HepG2 (cell line): ENCODE results near the gene AP1G1. TPM values are rescaled to one million over a fixed set of nuclear protein-coding genes. Genes with fewer than 3 reads are reported as not detected.

Experiments
- ARID2 ChIP-seq: sonication (generic); formaldehyde crosslinking; IDR thresholded peaks from 2 replicates; pipeline ENCODE4 v1.8.1; 2022; ENCODE audit warnings: mild to moderate bottlenecking, missing genetic modification reagents, borderline replicate concordance
- CC2D1A ChIP-seq: sonication (generic); formaldehyde crosslinking; IDR thresholded peaks from 2 replicates; pipeline ENCODE4 v1.8.1; 2023; ENCODE audit warnings: mild to moderate bottlenecking, missing genetic modification reagents
- CENPX ChIP-seq: sonication (generic); formaldehyde crosslinking; IDR thresholded peaks from 2 replicates; pipeline ENCODE4 v1.9.0; 2021; ENCODE audit warnings: mild to moderate bottlenecking, missing genetic modification reagents, moderate library complexity
- DMAP1 ChIP-seq: IDR thresholded peaks from 2 replicates; pipeline ENCODE4 v1.6.1; 2016
- ERF ChIP-seq: IDR thresholded peaks from 2 replicates; pipeline ENCODE4 v1.6.1; 2018; ENCODE audit warnings: missing biosample characterization, missing genetic modification reagents
- GATAD1 ChIP-seq: IDR thresholded peaks from 2 replicates; pipeline ENCODE4 v1.6.1; 2016; ENCODE audit warnings: missing genetic modification reagents, missing compliant biosample characterization
- GPN1 ChIP-seq: sonication (generic); formaldehyde crosslinking; IDR thresholded peaks from 2 replicates; pipeline ENCODE4 v1.5.1; 2020; ENCODE audit warnings: missing genetic modification reagents, borderline replicate concordance
- GTF2F1 ChIP-seq: fragments of 150-350 bp; IDR thresholded peaks from 2 replicates; pipeline ENCODE4 v1.6.1; 2014; ENCODE audit warnings: low read length
- HIVEP1 ChIP-seq: sonication (generic); formaldehyde crosslinking; IDR thresholded peaks from 2 replicates; pipeline ENCODE4 v1.4.0; 2020; ENCODE audit warnings: mild to moderate bottlenecking, missing genetic modification reagents
- HOXA3 ChIP-seq: sonication (generic); formaldehyde crosslinking; IDR thresholded peaks from 2 replicates; pipeline ENCODE4 v1.5.0; 2020; ENCODE audit warnings: missing genetic modification reagents
- MLLT10 ChIP-seq: sonication (generic); formaldehyde crosslinking; IDR thresholded peaks from 2 replicates; pipeline ENCODE4 v1.4.0; 2020; ENCODE audit warnings: missing genetic modification reagents
- SIN3B ChIP-seq: fragments of 150-350 bp; IDR thresholded peaks from 2 replicates; pipeline ENCODE4 v1.6.1; 2014; ENCODE audit warnings: low read length
- SP2 ChIP-seq: sonication (generic); formaldehyde crosslinking; IDR thresholded peaks from 2 replicates; pipeline ENCODE4 v1.5.1; 2020; ENCODE audit warnings: mild to moderate bottlenecking, missing genetic modification reagents
- ZFP1 ChIP-seq: IDR thresholded peaks from 2 replicates; pipeline ENCODE4 v1.6.1; 2016
- ZFP41 ChIP-seq: sonication (generic); formaldehyde crosslinking; IDR thresholded peaks from 2 replicates; pipeline ENCODE4 v1.4.0; 2020; ENCODE audit warnings: mild to moderate bottlenecking, missing genetic modification reagents, borderline replicate concordance
- ZFP82 ChIP-seq: sonication (generic); formaldehyde crosslinking; IDR thresholded peaks from 2 replicates; pipeline ENCODE4 v1.5.1; 2020; ENCODE audit warnings: mild to moderate bottlenecking, missing genetic modification reagents, borderline replicate concordance
- ZNF274 ChIP-seq: sonication (generic); formaldehyde crosslinking; IDR thresholded peaks from 2 replicates; pipeline ENCODE4 v1.5.1; 2020; ENCODE audit warnings: mild to moderate bottlenecking, missing genetic modification reagents
- ZNF446 ChIP-seq: sonication (generic); formaldehyde crosslinking; IDR thresholded peaks from 2 replicates; pipeline ENCODE4 v1.5.0; 2020; ENCODE audit warnings: mild to moderate bottlenecking, missing genetic modification reagents
- ZNF577 ChIP-seq: sonication (generic); formaldehyde crosslinking; IDR thresholded peaks from 2 replicates; pipeline ENCODE4 v1.4.0; 2020; ENCODE audit warnings: mild to moderate bottlenecking, low read depth, missing genetic modification reagents, borderline replicate concordance
- ZNF670 ChIP-seq: sonication (generic); formaldehyde crosslinking; IDR thresholded peaks from 2 replicates; pipeline ENCODE4 v1.8.0; 2022; ENCODE audit warnings: mild to moderate bottlenecking, missing genetic modification reagents, borderline replicate concordance
- polyA plus RNA-seq, 8 experiments: library from polyadenylated mRNA; depleted of rRNA in 3 of 8; stranded (reverse) in 7 of 8; unstranded in 1 of 8; fragments of >200 nt; fragmentation: Illumina TruSeq in 4 of 8; extraction: Trizol in 4 of 8; gene quantifications; 2 replicates each; pipeline versions ENCODE4 v1.2.1 to v1.2.3, GENCODE V29; 2011 to 2016; ENCODE audit warnings: low read depth in 4 of 8, missing spikeins in 1 of 8, mixed read lengths in 1 of 8; ENCODE audit not compliant: insufficient read depth in 1 of 8
- total RNA-seq, 5 experiments: library from RNA; depleted of rRNA; stranded (reverse); fragments of >200 nt; fragmentation: Illumina TruSeq; extraction: Trizol; gene quantifications; 2 replicates each; pipeline ENCODE4 v1.2.3, GENCODE V29; 2016; ENCODE audit warnings: low read depth in 1 of 5
- TF ChIP-seq, protein P1 (sequence below): IDR thresholded peaks from 2 replicates; pipeline ENCODE4 v1.6.1; 2016; ENCODE audit warnings: mild to moderate bottlenecking
- TF ChIP-seq, protein P2 (sequence below): sonication (generic); formaldehyde crosslinking; IDR thresholded peaks from 2 replicates; pipeline ENCODE4 v1.8.0; 2022; ENCODE audit warnings: missing genetic modification reagents, mild to moderate bottlenecking, inconsistent platforms, borderline replicate concordance
- TF ChIP-seq, protein P3 (sequence below): sonication (generic); formaldehyde crosslinking; IDR thresholded peaks from 2 replicates; pipeline ENCODE4 v1.8.1; 2022; ENCODE audit warnings: mild to moderate bottlenecking, missing genetic modification reagents
- TF ChIP-seq, protein P4 (sequence below): IDR thresholded peaks from 2 replicates; pipeline ENCODE4 v1.6.1; 2012; ENCODE audit warnings: low read length, improper control_type of control experiment

The AP1G1 gene
- total and polyA plus RNA-seq, 2 of the 13 experiments (the other 11 are each of a cell fraction or from before 2014, with no cell fraction given), result 62.2 to 66.2 TPM

- peak; percentile 99 for TF ChIP-seq DMAP1 (CRISPR knock-in tag)
- TF ChIP-seq ZFP1 (CRISPR knock-in tag), result peak; percentile 82
- TF ChIP-seq, protein P1, sequence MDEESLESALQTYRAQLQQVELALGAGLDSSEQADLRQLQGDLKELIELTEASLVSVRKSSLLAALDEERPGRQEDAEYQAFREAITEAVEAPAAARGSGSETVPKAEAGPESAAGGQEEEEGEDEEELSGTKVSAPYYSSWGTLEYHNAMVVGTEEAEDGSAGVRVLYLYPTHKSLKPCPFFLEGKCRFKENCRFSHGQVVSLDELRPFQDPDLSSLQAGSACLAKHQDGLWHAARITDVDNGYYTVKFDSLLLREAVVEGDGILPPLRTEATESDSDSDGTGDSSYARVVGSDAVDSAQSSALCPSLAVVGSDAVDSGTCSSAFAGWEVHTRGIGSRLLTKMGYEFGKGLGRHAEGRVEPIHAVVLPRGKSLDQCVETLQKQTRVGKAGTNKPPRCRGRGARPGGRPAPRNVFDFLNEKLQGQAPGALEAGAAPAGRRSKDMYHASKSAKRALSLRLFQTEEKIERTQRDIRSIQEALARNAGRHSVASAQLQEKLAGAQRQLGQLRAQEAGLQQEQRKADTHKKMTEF (CRISPR knock-in tag), result peak; percentile 97
- no peak for TF ChIP-seq GPN1 (CRISPR knock-in tag)
- no peak for TF ChIP-seq ZFP41
- TF ChIP-seq, protein P2, sequence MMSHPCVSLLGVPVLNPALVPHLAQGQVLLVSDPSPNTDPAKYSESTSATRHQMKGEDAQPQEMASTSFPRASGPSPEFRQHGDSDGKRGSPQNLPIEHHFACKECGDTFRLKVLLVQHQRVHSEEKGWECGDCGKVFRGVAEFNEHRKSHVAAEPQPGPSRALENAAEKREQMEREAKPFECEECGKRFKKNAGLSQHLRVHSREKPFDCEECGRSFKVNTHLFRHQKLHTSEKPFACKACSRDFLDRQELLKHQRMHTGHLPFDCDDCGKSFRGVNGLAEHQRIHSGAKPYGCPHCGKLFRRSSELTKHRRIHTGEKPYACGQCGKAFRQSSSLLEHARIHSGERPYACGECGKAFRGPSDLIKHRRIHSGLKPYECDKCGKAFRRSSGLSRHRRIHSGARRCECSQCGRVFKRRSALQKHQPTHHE (CRISPR knock-in tag), result peak; percentile 67; the same call in 1 of the 2 replicates
- TF ChIP-seq ZFP82 (CRISPR knock-in tag), result no peak
- TF ChIP-seq HOXA3 (CRISPR knock-in tag), result peak; percentile 100
- TF ChIP-seq ZNF577 (CRISPR knock-in tag), result no peak
- no peak for TF ChIP-seq CENPX (CRISPR knock-in tag)
- TF ChIP-seq, protein P3, sequence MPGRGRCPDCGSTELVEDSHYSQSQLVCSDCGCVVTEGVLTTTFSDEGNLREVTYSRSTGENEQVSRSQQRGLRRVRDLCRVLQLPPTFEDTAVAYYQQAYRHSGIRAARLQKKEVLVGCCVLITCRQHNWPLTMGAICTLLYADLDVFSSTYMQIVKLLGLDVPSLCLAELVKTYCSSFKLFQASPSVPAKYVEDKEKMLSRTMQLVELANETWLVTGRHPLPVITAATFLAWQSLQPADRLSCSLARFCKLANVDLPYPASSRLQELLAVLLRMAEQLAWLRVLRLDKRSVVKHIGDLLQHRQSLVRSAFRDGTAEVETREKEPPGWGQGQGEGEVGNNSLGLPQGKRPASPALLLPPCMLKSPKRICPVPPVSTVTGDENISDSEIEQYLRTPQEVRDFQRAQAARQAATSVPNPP (CRISPR knock-in tag), result no peak
- TF ChIP-seq ARID2 (CRISPR knock-in tag), result no peak
- peak; percentile 54; the same call in 1 of the 2 replicates for TF ChIP-seq SP2 (CRISPR knock-in tag)
- TF ChIP-seq MLLT10 (CRISPR knock-in tag), result no peak
- TF ChIP-seq ZNF670 (CRISPR knock-in tag), result no peak
- TF ChIP-seq HIVEP1 (CRISPR knock-in tag), result peak; percentile 76; the same call in 1 of the 2 replicates
- TF ChIP-seq ERF (CRISPR knock-in tag), result peak; percentile 84
- TF ChIP-seq GTF2F1, result no peak
- TF ChIP-seq SIN3B, result peak; percentile 87
- peak; percentile 95 for TF ChIP-seq GATAD1 (CRISPR knock-in tag)
- no peak for TF ChIP-seq CC2D1A (CRISPR knock-in tag)
- TF ChIP-seq, protein P4, sequence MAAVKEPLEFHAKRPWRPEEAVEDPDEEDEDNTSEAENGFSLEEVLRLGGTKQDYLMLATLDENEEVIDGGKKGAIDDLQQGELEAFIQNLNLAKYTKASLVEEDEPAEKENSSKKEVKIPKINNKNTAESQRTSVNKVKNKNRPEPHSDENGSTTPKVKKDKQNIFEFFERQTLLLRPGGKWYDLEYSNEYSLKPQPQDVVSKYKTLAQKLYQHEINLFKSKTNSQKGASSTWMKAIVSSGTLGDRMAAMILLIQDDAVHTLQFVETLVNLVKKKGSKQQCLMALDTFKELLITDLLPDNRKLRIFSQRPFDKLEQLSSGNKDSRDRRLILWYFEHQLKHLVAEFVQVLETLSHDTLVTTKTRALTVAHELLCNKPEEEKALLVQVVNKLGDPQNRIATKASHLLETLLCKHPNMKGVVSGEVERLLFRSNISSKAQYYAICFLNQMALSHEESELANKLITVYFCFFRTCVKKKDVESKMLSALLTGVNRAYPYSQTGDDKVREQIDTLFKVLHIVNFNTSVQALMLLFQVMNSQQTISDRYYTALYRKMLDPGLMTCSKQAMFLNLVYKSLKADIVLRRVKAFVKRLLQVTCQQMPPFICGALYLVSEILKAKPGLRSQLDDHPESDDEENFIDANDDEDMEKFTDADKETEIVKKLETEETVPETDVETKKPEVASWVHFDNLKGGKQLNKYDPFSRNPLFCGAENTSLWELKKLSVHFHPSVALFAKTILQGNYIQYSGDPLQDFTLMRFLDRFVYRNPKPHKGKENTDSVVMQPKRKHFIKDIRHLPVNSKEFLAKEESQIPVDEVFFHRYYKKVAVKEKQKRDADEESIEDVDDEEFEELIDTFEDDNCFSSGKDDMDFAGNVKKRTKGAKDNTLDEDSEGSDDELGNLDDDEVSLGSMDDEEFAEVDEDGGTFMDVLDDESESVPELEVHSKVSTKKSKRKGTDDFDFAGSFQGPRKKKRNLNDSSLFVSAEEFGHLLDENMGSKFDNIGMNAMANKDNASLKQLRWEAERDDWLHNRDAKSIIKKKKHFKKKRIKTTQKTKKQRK, result no peak
- TF ChIP-seq ZNF274 (CRISPR knock-in tag), result no peak; the same call in 1 of the 2 replicates
- TF ChIP-seq ZNF446 (CRISPR knock-in tag), result no peak
Measured at GRCh38 chr16:71808593-71809459, at the start of gene AP1G1 (continued).
